HepG2 (cell line): ENCODE results near the gene IRAK3.

Experiments used
- HMG20A ChIP-seq: IDR thresholded peaks from 2 replicates; pipeline ENCODE4 v1.6.1; 2016; ENCODE audit warnings: borderline replicate concordance
- ZBTB42 ChIP-seq: sonication (generic); formaldehyde crosslinking; IDR thresholded peaks from 2 replicates; pipeline ENCODE4 v1.5.0; 2020; ENCODE audit warnings: mild to moderate bottlenecking, missing genetic modification reagents
- ZNF232 ChIP-seq: sonication (generic); formaldehyde crosslinking; IDR thresholded peaks from 2 replicates; pipeline ENCODE4 v1.4.0; 2020; ENCODE audit warnings: missing genetic modification reagents, borderline replicate concordance

DNA sequence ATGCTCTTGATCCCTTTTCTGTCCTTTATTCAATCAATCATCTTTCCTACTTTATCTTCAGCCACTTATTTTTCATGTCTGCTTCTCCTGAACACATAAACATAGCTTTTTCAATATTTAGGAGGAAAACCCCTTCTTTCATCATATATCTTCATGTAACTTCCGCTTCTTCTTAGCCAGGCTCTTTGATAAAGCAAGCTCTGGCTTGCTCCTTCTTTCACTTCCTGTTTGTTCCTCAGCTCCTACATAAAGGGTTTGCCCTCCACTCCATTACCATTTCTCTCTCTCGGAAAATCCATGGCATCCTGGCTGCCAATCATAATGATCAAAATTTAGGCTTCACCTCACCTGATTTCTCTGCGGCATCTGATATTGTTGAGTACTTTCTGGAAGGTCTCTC lies 79.5 kb downstream of the IRAK3 start:
- TF ChIP-seq HMG20A (CRISPR knock-in tag), result no peak
- no peak for TF ChIP-seq ZBTB42 (CRISPR knock-in tag)
- TF ChIP-seq ZNF232 (CRISPR knock-in tag), result no peak
